H1 (cell line): ENCODE results near the gene DGCR6L. TPM values are rescaled to one million over a fixed set of nuclear protein-coding genes. Genes with fewer than 3 reads are reported as not detected.
A peak's percentile ranks its signal among the peaks of the same experiment; 100 is the strongest.
"Not testable (repeated sequence)": the region's sequence is repeated elsewhere in the genome, so short reads cannot be mapped to it uniquely, and the experiment has no call there.

Experiments used
- CTCF ChIA-PET: fragments of 300-600 bp; sonication (Branson Sonifier 250); formaldehyde crosslinking; loops from one replicate; lab custom pipeline; 2021; ENCODE audit not compliant: partially characterized antibody; lab: Charles Lee
- POLR2A ChIA-PET: fragments of 300-600 bp; sonication (Branson Sonifier 250); formaldehyde crosslinking; loops from one replicate; lab custom pipeline; 2021; ENCODE audit warnings: inconsistent platforms; ENCODE audit not compliant: partially characterized antibody; lab: Charles Lee
- DNase-seq, 2 experiments: peaks; one replicate each; pipeline versions ENCODE4 v3.0.0 to v3.0.0-alpha.2; 2010 to 2022; ENCODE audit warnings: low spot score in 2 of 2, low read depth in 1 of 2, mixed read lengths in 1 of 2
- FAIRE-seq: peaks from 2 replicates; lab custom pipeline; 2011; peaks lifted over from hg19 to GRCh38; lab: Jason Lieb, UNC
- H2AFZ ChIP-seq: 2 replicates; pipeline ENCODE4 v1.8.1; 2012; ENCODE audit warnings: low read length, inconsistent platforms
- H2AK5ac ChIP-seq: 2 replicates; pipeline ENCODE4 v1.6.1; 2013; ENCODE audit warnings: low read depth, low read length
- H2BK120ac ChIP-seq: replicated peaks from 2 replicates; pipeline ENCODE3; 2013; ENCODE audit warnings: low read depth, low read length, inconsistent platforms
- H2BK12ac ChIP-seq: 2 replicates; pipeline ENCODE4 v1.6.1; 2013; ENCODE audit warnings: low read depth, low read length
- H2BK15ac ChIP-seq: 2 replicates; pipeline ENCODE4 v1.6.1; 2013; ENCODE audit warnings: low read length
- H2BK20ac ChIP-seq: 2 replicates; pipeline ENCODE4 v1.6.1; 2013; ENCODE audit warnings: low read length
- H2BK5ac ChIP-seq: 2 replicates; pipeline ENCODE4 v1.6.1; 2013; ENCODE audit warnings: low read depth, low read length
- H3K14ac ChIP-seq: 2 replicates; pipeline ENCODE4 v1.6.1; 2013; ENCODE audit warnings: inconsistent platforms; ENCODE audit not compliant: insufficient read length
- H3K18ac ChIP-seq: 2 replicates; pipeline ENCODE4 v1.6.1; 2013; ENCODE audit warnings: low read length; ENCODE audit errors: extremely low read depth
- H3K23ac ChIP-seq: 2 replicates; pipeline ENCODE4 v1.6.1; 2013; ENCODE audit warnings: inconsistent platforms; ENCODE audit not compliant: insufficient read length
- H3K23me2 ChIP-seq: 2 replicates; pipeline ENCODE4 v1.6.1; 2013; ENCODE audit warnings: low read depth, low read length
- H3K27ac ChIP-seq: 2 replicates; pipeline ENCODE4 v1.6.1; 2011; ENCODE audit warnings: low read depth, low read length, inconsistent platforms
- H3K27me3 ChIP-seq, 4 experiments: replicated peaks in 1 of 4; 1 replicate in 1 of 4; 2 replicates in 3 of 4; pipeline versions ENCODE4 v1.6.1 to v1.8.1; 2011 to 2013; ENCODE audit warnings: low read length in 3 of 4, mild to moderate bottlenecking in 3 of 4, inconsistent platforms in 2 of 4, mixed read lengths in 2 of 4, moderate library complexity in 1 of 4; ENCODE audit not compliant: control insufficient read depth in 3 of 4, insufficient read depth in 3 of 4; ENCODE audit errors: extremely low read depth in 1 of 4
- H3K36me3 ChIP-seq, 4 experiments: 2 replicates each; pipeline versions ENCODE4 v1.6.1 to v1.8.1; 2011 to 2013; ENCODE audit warnings: mild to moderate bottlenecking in 4 of 4, low read length in 3 of 4, moderate library complexity in 2 of 4, control low read depth in 1 of 4, inconsistent platforms in 1 of 4; ENCODE audit not compliant: insufficient read depth in 4 of 4, control insufficient read depth in 2 of 4
- H3K4ac ChIP-seq: replicated peaks from 2 replicates; pipeline ENCODE3; 2013; ENCODE audit warnings: low read length, low read depth, mixed read lengths, inconsistent platforms; ENCODE audit not compliant: insufficient read length
- H3K4me1 ChIP-seq, 4 experiments: replicated peaks in 1 of 4; 1 replicate in 1 of 4; 2 replicates in 3 of 4; pipeline versions ENCODE4 v1.6.1 to v1.8.1; 2011 to 2013; ENCODE audit warnings: low read length in 3 of 4, inconsistent platforms in 2 of 4, mixed read lengths in 1 of 4; ENCODE audit not compliant: insufficient read depth in 4 of 4, control insufficient read depth in 3 of 4
- H3K4me2 ChIP-seq, 2 experiments: 2 replicates each; pipeline versions ENCODE4 v1.6.1 to v1.8.1; 2011 to 2013; ENCODE audit warnings: low read depth in 2 of 2, low read length in 2 of 2, control low read depth in 1 of 2, inconsistent platforms in 1 of 2, mild to moderate bottlenecking in 1 of 2; ENCODE audit not compliant: insufficient read depth in 1 of 2
- H3K4me3 ChIP-seq, 4 experiments: fragments of 200-600, 300-600 bp in 1 of 4; sonication (generic), shearing (Covaris generic), sonication (Bioruptor Twin) in 1 of 4; 2 replicates each; pipeline versions ENCODE4 v1.5.1 to v1.8.1; 2011 to 2016; ENCODE audit warnings: low read length in 4 of 4, low read depth in 3 of 4, control low read depth in 2 of 4, inconsistent platforms in 2 of 4, mild to moderate bottlenecking in 2 of 4, mixed read lengths in 1 of 4, moderate library complexity in 1 of 4; ENCODE audit not compliant: insufficient read depth in 2 of 4; ENCODE audit errors: extremely low read depth in 1 of 4
- H3K56ac ChIP-seq: replicated peaks from 2 replicates; pipeline ENCODE3; 2013; ENCODE audit warnings: low read depth, mild to moderate bottlenecking, mixed read lengths, low read length, inconsistent platforms; ENCODE audit not compliant: insufficient read length
- H3K79me1 ChIP-seq: 2 replicates; pipeline ENCODE4 v1.6.1; 2013; ENCODE audit warnings: low read depth, low read length, control low read depth
- H3K79me2 ChIP-seq, 2 experiments: 2 replicates each; pipeline versions ENCODE4 v1.6.1 to v1.8.1; 2012 to 2013; ENCODE audit warnings: low read length in 2 of 2, mild to moderate bottlenecking in 2 of 2, inconsistent platforms in 1 of 2; ENCODE audit not compliant: insufficient read depth in 2 of 2, control insufficient read depth in 1 of 2
- H3K9ac ChIP-seq, 4 experiments: replicated peaks in 1 of 4; 1 replicate in 1 of 4; 2 replicates in 3 of 4; pipeline versions ENCODE4 v1.6.1 to v1.8.1; 2011 to 2013; ENCODE audit warnings: low read depth in 3 of 4, low read length in 3 of 4, control low read depth in 2 of 4, mild to moderate bottlenecking in 2 of 4, moderate library complexity in 2 of 4, inconsistent platforms in 1 of 4; ENCODE audit errors: extremely low read depth in 1 of 4
- H3K9me3 ChIP-seq, 2 experiments: 2 replicates each; pipeline versions ENCODE4 v1.6.1 to v1.8.1; 2012 to 2013; ENCODE audit warnings: mild to moderate bottlenecking in 2 of 2, moderate library complexity in 2 of 2, control low read depth in 1 of 2, inconsistent platforms in 1 of 2, low read depth in 1 of 2, low read length in 1 of 2, mixed read lengths in 1 of 2; ENCODE audit not compliant: insufficient read depth in 2 of 2
- H4K20me1 ChIP-seq, 2 experiments: replicated peaks in 1 of 2; 2 replicates each; pipeline versions ENCODE3 to v1.8.1; 2011 to 2013; ENCODE audit warnings: inconsistent platforms in 2 of 2, low read length in 2 of 2, mild to moderate bottlenecking in 1 of 2; ENCODE audit not compliant: insufficient read depth in 2 of 2, control insufficient read depth in 1 of 2
- H4K5ac ChIP-seq: 2 replicates; pipeline ENCODE4 v1.6.1; 2013; ENCODE audit warnings: low read length, low read depth, mixed read lengths, inconsistent platforms; ENCODE audit not compliant: insufficient read length
- H4K8ac ChIP-seq: 2 replicates; pipeline ENCODE4 v1.8.0; 2013; ENCODE audit warnings: mild to moderate bottlenecking, moderate library complexity, low read length, inconsistent platforms; ENCODE audit not compliant: insufficient read depth; ENCODE audit errors: extremely low read depth
- H4K91ac ChIP-seq: replicated peaks from 2 replicates; pipeline ENCODE3; 2013; ENCODE audit warnings: low read length, mixed read lengths, inconsistent platforms; ENCODE audit not compliant: insufficient read length
- NANOG ChIP-seq: IDR thresholded peaks from 2 replicates; pipeline ENCODE4 v1.6.1; 2011; ENCODE audit warnings: low read length, low read depth, mild to moderate bottlenecking, inconsistent platforms; ENCODE audit not compliant: insufficient read depth, poor library complexity, severe bottlenecking
- RAD21 ChIP-seq, 2 experiments: IDR thresholded peaks in 1 of 2; conservative IDR thresholded peaks in 1 of 2; 2 replicates each; pipeline ENCODE4 v1.6.1; 2011; ENCODE audit warnings: low read depth in 2 of 2, low read length in 2 of 2, improper control_type of control experiment in 1 of 2, inconsistent platforms in 1 of 2, mild to moderate bottlenecking in 1 of 2, moderate library complexity in 1 of 2
- TAF1 ChIP-seq: IDR thresholded peaks from 2 replicates; pipeline ENCODE4 v1.6.1; 2011; ENCODE audit warnings: mild to moderate bottlenecking, low read depth, low read length
- WGBS, 2 experiments: shearing (Covaris generic) in 1 of 2; methylation state at CpG; one replicate each; pipeline versions ENCODE4 v1.1.6 to v1.1.7; 2013 to 2015; ENCODE audit warnings: low lambda C conversion rate in 2 of 2, mixed read lengths in 2 of 2, inconsistent platforms in 1 of 2, low coverage in 1 of 2, missing lambda C conversion rate in 1 of 2; ENCODE audit not compliant: insufficient replicate concordance in 2 of 2, insufficient coverage in 1 of 2, insufficient read length in 1 of 2; ENCODE audit errors: extremely low coverage in 1 of 2, missing lambda C conversion rate in 1 of 2; 5-methylcytosine and 5-hydroxymethylcytosine counted together
- polyA plus RNA-seq, 7 experiments: library from polyadenylated mRNA; depleted of rRNA in 3 of 7; stranded (reverse) in 5 of 7; unstranded in 2 of 7; fragments of >200 nt in 5 of 7; fragments of 200-250 nt in 2 of 7; gene quantifications; 1 replicate in 5 of 7; 2 replicates in 1 of 7; 4 replicates in 1 of 7; pipeline versions ENCODE4 v1.2.1 to v1.2.3, GENCODE V29; 2011 to 2013; ENCODE audit warnings: missing spikeins in 2 of 7, mixed read lengths in 2 of 7
- total RNA-seq: library from RNA; stranded (reverse); fragmentation: NEBNext Ultra II Directional; extraction: Animal tissue kit (Norgen Biotek cat#: 25700); gene quantifications from 2 replicates; pipeline ENCODE4 v1.2.1, GENCODE V29; 2021
- TF ChIP-seq, protein P1 (sequence below): IDR thresholded peaks from 2 replicates; pipeline ENCODE4 v1.6.1; 2012; ENCODE audit warnings: inconsistent platforms
- TF ChIP-seq, protein P2 (sequence below): IDR thresholded peaks from 2 replicates; pipeline ENCODE4 v1.6.1; 2011; ENCODE audit warnings: low read length, improper control_type of control experiment

The DGCR6L gene
- total and polyA plus RNA-seq, 2 of the 8 experiments (the other 6 are each of a cell fraction or from before 2014, with no cell fraction given), result 43.6 to 72.6 TPM

DNA sequence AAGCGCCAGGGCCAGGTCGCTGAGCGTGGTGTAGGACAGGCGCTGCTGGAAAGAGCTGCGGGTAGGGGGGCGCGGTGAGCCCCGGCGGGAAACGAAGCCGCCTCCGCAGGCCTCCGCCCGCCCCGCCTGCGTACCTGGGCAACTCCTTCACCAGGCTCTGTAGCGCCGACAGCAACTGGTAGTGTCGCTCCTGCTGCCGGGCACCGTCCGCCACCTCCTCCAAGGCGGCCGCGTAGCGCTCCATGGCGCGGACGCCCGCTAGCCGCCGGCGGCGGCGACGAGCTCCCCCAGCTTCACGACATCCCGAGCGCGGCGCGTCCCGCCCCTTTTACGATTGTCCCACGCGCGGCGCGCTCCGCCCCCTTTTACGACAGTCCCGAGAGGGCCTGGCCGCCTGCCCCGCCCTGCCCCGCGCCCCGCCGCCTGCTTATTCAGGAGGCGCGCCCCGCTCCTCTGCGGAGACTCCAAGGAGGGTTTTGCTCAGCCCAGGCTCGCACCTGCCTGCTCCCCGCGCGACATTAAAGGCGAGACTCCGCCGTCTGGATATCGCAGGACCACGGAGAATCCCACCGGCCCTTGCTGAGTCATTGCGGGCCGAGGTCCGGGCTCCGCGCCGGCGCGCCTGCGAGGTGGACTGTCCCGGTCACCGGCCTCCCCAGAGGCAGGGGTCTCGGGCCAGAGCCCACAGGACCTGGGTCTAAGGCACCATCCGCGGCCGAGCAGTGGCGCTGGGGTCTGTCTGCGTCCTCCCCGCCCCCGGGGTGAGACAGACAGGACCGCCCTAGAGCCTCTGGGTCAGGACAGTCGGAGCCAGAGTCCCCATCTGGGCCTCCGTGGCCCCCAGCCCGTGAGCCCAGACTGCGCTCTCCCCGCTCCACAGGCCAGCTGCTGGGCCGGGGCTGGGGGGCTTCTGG lies at the start of gene DGCR6L (continued):
- TF ChIP-seq, protein P1, sequence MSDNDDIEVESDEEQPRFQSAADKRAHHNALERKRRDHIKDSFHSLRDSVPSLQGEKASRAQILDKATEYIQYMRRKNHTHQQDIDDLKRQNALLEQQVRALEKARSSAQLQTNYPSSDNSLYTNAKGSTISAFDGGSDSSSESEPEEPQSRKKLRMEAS, result peak; percentile 41
- TF ChIP-seq RAD21 (IDR thresholded peaks at IDR 0.05 in 1 of 2, conservative IDR thresholded peaks at IDR 0.05 in 1 of 2; ENCODE audit: low read depth in 2 of 2, low read length in 2 of 2) (no peak), NANOG (no peak), TAF1 (peak; percentile 63; the same call in 1 of the 2 replicates)
- TF ChIP-seq, protein P2, sequence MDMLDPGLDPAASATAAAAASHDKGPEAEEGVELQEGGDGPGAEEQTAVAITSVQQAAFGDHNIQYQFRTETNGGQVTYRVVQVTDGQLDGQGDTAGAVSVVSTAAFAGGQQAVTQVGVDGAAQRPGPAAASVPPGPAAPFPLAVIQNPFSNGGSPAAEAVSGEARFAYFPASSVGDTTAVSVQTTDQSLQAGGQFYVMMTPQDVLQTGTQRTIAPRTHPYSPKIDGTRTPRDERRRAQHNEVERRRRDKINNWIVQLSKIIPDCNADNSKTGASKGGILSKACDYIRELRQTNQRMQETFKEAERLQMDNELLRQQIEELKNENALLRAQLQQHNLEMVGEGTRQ, result no peak

DNA sequence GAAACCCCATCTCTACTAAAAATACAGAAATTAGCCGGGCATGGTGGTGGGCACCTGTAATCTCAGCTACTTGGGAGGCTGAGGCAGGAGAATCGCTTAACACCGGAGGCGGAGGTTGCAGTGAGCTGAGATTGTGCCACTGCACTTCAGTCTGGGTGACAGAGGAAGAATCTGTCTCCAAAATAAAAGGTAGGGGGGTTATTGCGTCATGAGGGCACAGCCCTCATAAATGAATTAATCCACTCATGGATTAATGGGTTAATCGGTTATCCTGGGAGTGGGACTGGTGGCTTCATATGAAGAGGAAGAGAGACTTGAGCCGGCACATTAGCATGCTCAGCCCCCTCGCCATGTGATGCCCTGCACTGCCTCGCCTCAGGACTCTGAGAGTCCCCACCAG lies 49.0 kb upstream of the DGCR6L start:
- H3K23me2 ChIP-seq, H3K14ac ChIP-seq, FAIRE-seq, H3K36me3 ChIP-seq, H3K27me3 ChIP-seq, H2BK15ac ChIP-seq, H2BK12ac ChIP-seq, H4K20me1 ChIP-seq, H4K91ac ChIP-seq, H3K9me3 ChIP-seq, H3K4me3 ChIP-seq, H2BK5ac ChIP-seq, H3K79me2 ChIP-seq, H3K23ac ChIP-seq, CTCF ChIA-PET, H3K79me1 ChIP-seq, H4K8ac ChIP-seq, H3K4me1 ChIP-seq, H2BK20ac ChIP-seq, H3K9ac ChIP-seq, H3K4ac ChIP-seq, H4K5ac ChIP-seq, H3K56ac ChIP-seq, H3K18ac ChIP-seq, H3K27ac ChIP-seq, H3K4me2 ChIP-seq, H2BK120ac ChIP-seq, H2AK5ac ChIP-seq, H2AFZ ChIP-seq: not testable (repeated sequence)
- peak in 1 of 2 experiments; percentile 2 for DNase-seq
- POLR2A ChIA-PET, result interaction anchor here (0.6 kb wide), 1 partner anchor 248 kb away, joined by 3 read pairs; no protein-coding TSS in a partner anchor
- WGBS, 2 experiments, result 89% methylated on average over 9 of the region's 9 CpGs; no CpG with 5 or more reads in 1 of the 2 experiments
